NCI-H1092 (cell line): ENCODE measurements around the gene PLD4.
"Not testable (repeated sequence)": the region's sequence is repeated elsewhere in the genome, so short reads cannot be mapped to it uniquely, and the experiment has no call there.

Source experiments
- DNase-seq: peaks from one replicate; lab custom pipeline; 2025; lab: John Stamatoyannopoulos, UW

Gene PLD4, protein sequence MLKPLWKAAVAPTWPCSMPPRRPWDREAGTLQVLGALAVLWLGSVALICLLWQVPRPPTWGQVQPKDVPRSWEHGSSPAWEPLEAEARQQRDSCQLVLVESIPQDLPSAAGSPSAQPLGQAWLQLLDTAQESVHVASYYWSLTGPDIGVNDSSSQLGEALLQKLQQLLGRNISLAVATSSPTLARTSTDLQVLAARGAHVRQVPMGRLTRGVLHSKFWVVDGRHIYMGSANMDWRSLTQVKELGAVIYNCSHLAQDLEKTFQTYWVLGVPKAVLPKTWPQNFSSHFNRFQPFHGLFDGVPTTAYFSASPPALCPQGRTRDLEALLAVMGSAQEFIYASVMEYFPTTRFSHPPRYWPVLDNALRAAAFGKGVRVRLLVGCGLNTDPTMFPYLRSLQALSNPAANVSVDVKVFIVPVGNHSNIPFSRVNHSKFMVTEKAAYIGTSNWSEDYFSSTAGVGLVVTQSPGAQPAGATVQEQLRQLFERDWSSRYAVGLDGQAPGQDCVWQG

DNA sequence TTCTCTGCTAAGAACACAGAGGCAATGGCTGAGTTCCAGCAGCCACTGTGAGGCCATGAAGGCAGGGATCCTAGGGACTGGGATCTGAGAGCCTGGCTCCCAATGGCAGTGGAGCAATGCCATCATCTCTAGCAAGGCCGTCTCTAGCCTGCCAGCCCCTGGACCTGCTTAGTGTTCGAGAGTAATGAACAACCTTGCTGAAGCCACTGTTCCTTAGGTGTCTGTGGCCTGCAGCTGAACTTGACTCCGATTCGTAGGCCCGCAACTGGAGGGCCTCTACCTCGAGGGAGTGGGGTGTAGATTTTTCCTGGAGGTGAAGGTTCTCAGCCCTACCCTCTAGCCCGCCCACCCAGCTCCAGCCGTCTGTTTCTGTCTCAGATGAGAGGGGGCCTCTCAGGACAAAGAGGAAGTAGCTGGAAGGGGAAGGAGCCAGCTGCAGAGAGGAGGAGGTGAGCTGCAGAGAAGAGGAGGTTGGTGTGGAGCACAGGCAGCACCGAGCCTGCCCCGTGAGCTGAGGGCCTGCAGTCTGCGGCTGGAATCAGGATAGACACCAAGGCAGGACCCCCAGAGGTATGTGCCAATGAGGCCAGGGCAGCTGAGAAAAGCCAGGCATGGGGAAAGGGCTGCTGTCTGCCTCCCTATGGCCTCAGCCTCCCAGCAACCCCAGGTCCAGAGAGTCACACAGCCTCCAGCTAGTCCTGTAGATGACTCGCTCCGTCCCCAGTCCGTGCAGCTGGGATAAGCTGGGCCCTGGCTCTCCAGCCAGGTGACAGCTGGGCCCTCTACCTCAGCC lies at the start of gene PLD4:
Gene PLD4 (plus strand): TSS at position 459 of the 793 bp plus-strand sequence. CDS start 2,262 bp downstream, outside the sequence.
- DNase-seq: no peak

DNA sequence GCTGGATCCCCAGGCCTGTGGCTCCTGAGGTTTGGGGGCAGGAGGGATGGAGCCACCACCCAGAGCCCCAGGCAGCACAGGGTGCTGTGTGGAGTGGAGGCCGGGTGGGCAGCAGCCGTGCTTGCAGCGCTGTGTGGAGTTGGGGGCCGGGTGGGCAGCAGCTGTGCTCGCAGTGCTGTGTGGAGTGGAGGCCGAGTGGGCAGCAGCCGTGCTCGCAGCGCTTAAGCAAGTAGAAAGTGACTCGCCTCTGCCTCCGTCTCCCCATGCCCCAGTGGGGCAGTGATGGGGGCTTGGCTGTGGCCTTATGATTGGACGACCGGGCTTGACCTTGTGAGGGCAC lies 49.3 kb upstream of the PLD4 start:
- no peak for DNase-seq

DNA sequence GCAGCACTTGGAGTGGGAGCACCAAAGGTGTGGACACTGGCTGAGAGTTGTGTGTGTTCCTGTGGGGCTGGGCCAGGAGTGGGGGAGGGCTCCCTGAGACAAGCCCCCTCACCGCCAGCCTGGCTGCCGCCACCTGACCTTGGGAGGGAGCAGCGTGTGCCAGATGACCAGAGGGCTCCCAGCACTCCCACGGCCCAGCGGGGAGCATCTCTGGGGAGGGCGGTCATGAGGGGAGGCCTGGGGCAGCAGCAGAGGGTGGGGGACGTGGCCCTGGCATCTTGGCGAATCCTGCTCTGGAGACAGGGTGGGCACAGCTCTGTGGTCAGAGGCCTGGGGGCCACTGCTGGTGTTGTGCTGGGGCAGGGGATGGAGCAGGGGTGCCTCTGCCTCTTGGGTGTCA lies 48.9 kb upstream of the PLD4 start:
- no peak for DNase-seq

DNA sequence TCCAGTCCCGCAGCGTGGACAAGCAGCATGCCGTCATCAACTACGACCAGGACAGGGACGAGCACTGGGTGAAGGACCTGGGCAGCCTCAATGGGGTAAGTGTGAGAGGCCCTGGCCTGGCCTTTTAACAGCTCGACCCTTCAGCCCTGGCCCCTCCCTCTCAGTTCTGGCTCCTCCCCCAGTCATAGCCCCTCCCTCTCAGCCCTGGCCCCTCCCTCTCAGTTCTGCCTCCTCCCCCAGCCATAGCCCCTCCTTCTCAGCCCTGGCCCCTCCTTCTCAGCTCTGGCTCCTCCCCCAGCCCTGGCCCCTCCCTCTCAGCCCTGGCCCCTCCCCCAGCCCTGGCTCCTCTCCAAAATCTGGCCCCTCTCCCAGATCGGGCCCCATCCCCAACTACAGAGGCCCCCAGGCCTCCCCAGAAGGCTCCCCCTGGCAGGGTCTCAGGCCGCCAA lies 48.4 kb upstream of the PLD4 start:
- DNase-seq: no peak

GRCh38 chr14:104877066-104877805 lies 47.4 kb upstream of the PLD4 start:
- no peak for DNase-seq

GRCh38 chr14:104877806-104878550 lies 46.7 kb upstream of the PLD4 start:
- DNase-seq: no peak

GRCh38 chr14:104878582-104878981 lies 46.1 kb upstream of the PLD4 start:
- DNase-seq: no peak

GRCh38 chr14:104879201-104879982 lies 45.3 kb upstream of the PLD4 start:
- no peak for DNase-seq

GRCh38 chr14:104879983-104880565 lies 44.6 kb upstream of the PLD4 start:
- no peak for DNase-seq

DNA sequence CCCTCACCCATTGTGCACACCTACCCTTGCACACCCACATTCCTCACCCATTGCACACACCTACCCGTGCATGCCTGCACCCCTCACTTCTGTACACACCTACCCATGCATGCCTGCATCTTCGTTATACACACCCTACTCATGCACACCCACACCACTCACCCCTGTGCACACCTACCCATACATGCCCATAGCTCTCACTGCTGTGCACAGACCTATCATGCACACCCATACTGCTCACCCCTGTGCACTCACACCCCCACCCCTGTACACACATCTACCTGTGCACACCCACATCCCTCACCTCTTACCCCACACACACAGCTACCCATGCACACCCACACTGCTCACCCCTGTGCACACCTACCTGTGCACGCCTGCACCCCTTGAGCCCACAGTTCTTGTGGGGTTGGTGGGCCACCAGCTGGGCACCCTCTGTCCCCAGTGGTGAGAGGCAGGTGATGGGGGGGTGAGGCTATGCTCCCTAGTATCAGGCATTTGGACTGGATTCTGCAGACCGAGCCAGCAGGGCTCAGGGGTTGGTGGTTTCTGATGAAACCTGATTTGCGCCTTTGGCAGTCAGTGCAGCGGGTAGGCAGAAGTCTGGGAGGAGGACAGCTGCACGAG lies 44.0 kb upstream of the PLD4 start:
- no peak for DNase-seq

DNA sequence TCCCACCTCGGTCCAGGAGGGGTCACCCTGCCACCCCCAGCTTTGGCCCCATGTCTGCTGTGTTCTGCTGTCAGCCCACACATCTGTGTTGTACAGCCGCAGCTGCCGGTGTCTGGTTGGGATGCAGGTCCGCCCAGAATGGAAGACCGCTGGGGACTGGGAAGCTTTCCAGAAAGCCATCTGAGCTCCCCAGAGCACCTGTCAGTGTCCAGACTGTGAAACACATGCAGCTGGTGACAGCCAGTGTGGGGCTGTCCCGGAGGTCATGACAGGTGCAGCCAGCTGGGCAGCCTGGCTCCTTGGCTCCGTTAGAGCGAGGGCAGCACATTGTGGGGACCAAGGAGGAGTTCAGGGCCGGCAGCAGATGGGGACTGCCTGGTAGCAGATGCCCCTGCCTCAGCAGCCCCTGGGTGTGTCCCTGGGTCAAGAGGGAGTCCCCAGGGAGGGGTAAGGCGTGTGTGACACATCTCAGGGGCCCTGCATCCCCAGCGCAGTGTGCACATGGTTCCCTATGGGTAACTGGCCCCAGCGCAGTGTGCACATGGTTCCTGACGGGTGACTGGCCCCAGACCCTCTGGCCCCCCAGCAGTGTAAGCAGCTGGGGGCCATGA lies 43.2 kb upstream of the PLD4 start:
- DNase-seq: peak; percentile 87

GRCh38 chr14:104882325-104882973 lies 42.2 kb upstream of the PLD4 start:
- peak; percentile 34 for DNase-seq

DNA sequence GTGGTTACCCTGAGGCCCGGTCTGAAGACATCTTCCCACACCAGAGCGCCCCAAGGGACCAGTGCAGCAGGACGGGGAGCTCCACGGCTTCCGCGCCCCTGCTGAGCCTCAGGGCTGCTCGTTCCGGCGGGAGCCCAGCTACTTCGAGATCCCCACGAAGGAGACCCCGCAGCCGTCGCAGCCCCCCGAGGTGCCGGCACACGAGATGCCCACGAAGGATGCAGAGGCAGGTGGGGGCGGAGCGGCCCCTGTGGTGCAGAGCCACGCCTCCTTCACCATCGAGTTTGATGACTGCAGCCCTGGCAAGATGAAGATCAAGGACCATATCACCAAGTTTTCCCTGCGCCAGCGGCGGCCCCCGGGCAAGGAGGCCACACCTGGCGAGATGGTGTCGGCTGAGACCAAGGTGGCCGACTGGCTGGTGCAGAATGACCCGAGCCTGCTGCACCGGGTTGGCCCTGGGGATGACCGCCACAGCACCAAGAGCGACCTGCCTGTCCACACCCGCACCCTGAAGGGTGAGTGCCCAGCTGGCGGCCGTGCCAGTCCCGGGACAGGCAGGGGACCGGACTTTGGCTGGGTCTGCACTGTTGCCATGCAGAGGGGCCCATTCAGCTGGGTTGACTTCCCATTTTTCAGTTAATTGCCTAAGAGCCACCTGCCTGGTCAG lies 41.6 kb upstream of the PLD4 start:
- DNase-seq: no peak

GRCh38 chr14:104883681-104884361 lies 40.9 kb upstream of the PLD4 start:
- no peak for DNase-seq

DNA sequence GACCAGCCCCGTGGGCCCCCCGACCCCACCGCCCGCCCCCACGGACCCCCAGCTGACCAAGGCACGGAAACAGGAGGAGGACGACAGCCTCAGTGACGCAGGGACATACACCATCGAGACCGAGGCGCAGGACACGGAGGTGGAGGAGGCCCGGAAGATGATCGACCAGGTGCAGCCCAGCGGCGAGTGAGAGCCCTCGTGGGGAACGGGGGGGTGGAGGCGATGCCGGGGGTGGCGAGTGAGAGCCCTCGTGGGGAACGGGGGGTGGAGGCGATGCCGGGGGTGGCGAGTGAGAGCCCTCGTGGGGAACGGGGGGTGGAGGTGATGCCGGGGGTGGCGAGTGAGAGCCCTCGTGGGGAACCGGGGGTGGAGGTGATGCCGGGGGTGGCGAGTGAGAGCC lies 40.3 kb upstream of the PLD4 start:
- not testable (repeated sequence) for DNase-seq

DNA sequence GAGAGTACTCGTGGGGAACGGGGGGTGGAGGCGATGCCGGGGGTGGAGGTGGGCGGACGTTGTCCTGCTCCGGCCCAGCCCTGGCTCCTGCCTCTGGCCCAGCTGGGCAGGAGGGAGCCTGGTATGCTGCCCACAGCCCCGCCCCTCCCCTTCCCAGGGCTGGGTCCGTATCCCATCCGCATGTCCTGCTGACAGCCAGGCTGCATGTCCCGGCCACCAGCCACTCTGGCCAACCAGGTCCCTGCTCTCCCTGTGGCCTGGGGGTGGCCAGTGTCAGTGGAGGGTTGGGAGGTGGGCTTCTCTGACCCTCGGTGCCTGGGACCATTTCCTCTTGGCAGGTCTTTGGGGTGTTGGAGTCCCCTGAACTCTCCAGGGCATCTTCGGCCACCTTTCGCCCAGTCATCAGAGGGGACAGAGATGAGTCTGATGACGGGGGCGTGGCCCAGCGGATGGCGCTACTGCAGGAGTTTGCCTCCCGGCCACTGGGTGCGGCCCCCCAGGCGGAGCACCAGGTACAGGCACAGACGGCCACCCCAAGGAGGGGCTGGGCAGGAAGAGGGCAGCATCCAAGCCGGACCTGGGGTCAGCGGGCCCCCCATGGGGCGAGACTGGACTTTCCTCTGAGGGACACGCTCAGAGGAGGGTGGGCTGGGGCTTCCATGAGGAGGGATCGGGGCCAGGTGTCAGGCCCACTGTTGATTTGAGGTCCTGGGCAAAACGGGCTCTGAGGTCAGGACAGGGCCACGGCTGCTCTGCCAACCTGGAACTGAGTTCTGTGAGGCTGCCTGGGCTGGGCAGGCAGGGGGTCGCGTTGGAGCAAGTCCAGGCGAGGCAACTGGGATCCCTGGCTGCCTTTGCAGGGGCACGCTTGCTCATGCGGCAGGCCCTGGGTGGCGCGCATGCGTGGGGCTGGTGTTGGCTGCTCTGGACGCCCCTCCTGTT lies 39.4 kb upstream of the PLD4 start:
- DNase-seq: no peak
